Activated CD8-positive, alpha-beta memory T cell treated with anti-CD3 and anti-CD28 coated beads, Interleukin-2, amount 50 U/mL, for 48 hours (primary cell): Measurements from ENCODE around the gene DHPS.
"Not testable (repeated sequence)": the region's sequence is repeated elsewhere in the genome, so short reads cannot be mapped to it uniquely, and the experiment has no call there.

Experiments
- DNase-seq: peaks from one replicate; pipeline ENCODE4 v3.0.0-alpha.2; 2020

Gene DHPS

GRCh38 chr19:12705169-12705568 lies 23.5 kb upstream of the DHPS start:
- DNase-seq = no peak

GRCh38 chr19:12703046-12703445 lies 21.4 kb upstream of the DHPS start:
- DNase-seq = no peak

GRCh38 chr19:12701596-12702282 lies 20.1 kb upstream of the DHPS start:
- no peak for DNase-seq

- no peak for DNase-seq
These were observed 16.5 kb upstream of the DHPS start for GRCh38 chr19:12698138-12698537.

- DNase-seq = not testable (repeated sequence)
These were observed 15.7 kb upstream of the DHPS start for GRCh38 chr19:12697425-12697824.

GRCh38 chr19:12696366-12697335 lies 15.0 kb upstream of the DHPS start, which contains the start of gene FBXW9:
TSS of gene FBXW9 (minus strand) at chr19:12696631. CDS start at chr19:12696581, 50 bp downstream.
- DNase-seq = peak; percentile 100

GRCh38 chr19:12695997-12696365 lies 14.3 kb upstream of the DHPS start:
- DNase-seq = no peak

- DNase-seq = no peak
These were observed 13.8 kb upstream of the DHPS start for GRCh38 chr19:12695514-12695913.

- DNase-seq = no peak
These were observed 13.4 kb upstream of the DHPS start for GRCh38 chr19:12695096-12695495.

GRCh38 chr19:12694641-12695040 lies 13.0 kb upstream of the DHPS start:
- DNase-seq = no peak

- no peak for DNase-seq
These were observed 11.3 kb upstream of the DHPS start for GRCh38 chr19:12692960-12693359.

- DNase-seq = no peak
These were observed 8.0 kb upstream of the DHPS start for GRCh38 chr19:12689581-12690216.

GRCh38 chr19:12689012-12689411 lies 7.3 kb upstream of the DHPS start:
- no peak for DNase-seq

GRCh38 chr19:12687496-12688196 lies 6.0 kb upstream of the DHPS start, which contains the start of gene GNG14:
TSS of gene GNG14 (plus strand) at chr19:12687998. CDS start at chr19:12688049, 51 bp downstream.
- DNase-seq = no peak

GRCh38 chr19:12685831-12686230 lies 4.2 kb upstream of the DHPS start:
- no peak for DNase-seq

GRCh38 chr19:12680034-12680433 lies 1.6 kb downstream of the DHPS start:
- DNase-seq = no peak

- DNase-seq = not testable (repeated sequence)
These were observed 3.6 kb downstream of the DHPS start for GRCh38 chr19:12678039-12678438.

- DNase-seq = no peak
These were observed 4.8 kb downstream of the DHPS start for GRCh38 chr19:12676928-12677327.

GRCh38 chr19:12676384-12676792 lies 5.3 kb downstream of the DHPS start:
- peak; percentile 96 for DNase-seq

- no peak for DNase-seq
These were observed 5.7 kb downstream of the DHPS start for GRCh38 chr19:12675940-12676339.

- no peak for DNase-seq
These were observed 6.3 kb downstream of the DHPS start for GRCh38 chr19:12675399-12675798.

GRCh38 chr19:12672744-12673143 lies 8.9 kb downstream of the DHPS start:
- no peak for DNase-seq
